G401.6 (cell line): Measurements from ENCODE around the gene ZNF175.

Source experiments
- FAIRE-seq: peaks from 2 replicates; lab custom pipeline; 2012; peaks lifted over from hg19 to GRCh38; lab: Jason Lieb, UNC

The ZNF175 gene

DNA sequence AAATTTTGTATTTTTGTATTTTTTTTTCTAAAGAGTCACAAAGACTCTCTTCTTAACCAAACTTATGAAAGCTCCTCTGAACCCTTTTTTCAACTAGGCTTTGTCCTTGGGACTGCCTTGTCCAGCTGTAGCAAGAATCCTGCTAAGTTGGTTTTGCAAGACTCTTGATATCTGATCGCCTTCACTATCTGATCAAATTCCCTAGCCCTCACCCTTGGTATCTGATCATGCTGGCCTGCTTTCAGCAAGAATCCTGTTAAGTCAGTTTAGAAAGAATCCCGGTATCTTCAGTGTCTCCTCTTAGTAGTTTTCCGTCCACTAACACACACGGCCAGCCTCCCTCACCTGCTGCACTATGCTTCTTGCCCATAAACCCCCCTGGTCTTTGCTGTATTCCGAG, 61.0 kb downstream of the ZNF175 start:
- FAIRE-seq: no peak

DNA sequence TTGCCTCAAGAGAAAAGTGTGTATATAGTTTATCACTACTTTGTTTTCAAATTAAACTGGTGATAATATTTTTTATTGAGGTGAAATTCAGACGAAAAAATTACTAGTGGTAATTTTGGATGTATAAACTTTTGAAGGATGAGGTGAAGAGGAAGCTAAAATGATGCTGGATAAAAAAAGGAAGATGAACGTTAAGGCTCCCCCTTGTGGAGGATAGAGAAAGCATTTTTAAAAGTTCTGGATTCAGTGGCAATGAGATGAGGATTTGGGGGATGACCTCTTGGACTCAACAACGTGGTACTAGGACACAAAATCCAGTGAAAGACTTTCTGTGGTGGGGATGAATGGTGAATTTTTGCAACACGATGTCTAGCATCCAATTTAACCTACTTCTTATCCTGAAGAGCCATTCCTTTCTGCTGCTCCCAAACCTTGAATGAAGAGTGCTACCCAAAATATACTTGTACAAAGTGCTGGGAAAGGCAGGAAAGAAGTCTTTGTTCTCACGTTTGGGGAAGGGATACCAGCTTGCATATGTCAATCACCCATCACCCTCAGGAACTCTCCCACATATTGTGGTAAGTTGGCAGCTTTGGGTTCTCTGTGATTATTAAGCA, 66.4 kb downstream of the ZNF175 start:
- FAIRE-seq: no peak

DNA sequence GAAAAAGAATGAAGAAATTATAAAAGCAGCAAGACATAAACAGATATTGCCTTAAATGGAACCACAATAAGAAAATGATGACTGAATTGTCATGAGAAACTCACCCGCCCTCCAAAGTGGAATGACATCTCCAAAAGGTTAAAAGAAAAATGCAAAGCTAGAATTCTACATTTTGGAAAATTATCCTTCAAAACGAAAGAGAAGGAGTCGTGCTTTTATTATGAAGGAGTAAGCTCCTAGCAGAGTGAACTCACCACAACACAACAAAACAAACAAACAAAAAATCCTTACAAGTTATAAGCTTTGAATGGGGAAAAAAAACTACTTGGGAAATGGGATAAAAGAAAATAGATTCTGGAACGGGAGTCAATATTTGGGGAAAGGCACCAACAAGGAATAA, 68.8 kb downstream of the ZNF175 start:
- FAIRE-seq: no peak

DNA sequence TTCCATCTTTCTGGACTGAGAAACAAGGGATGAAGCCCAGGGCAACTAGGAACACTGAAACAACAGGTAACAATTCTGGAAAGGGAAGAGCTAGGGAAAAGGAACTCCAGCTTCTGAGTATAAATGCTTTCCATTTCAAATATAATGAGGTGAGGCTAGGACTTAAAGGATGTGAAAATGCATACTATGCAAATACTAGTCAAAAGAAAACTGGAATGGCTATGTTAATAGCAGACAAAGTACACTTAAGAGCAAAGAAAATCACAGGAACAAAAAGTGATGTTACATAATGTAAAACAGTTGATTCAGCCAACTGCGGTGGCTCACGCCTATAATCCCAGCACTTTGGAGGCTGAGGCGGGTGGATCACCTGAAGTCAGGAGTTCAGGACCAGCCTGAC, 69.3 kb downstream of the ZNF175 start:
- no peak for FAIRE-seq

DNA sequence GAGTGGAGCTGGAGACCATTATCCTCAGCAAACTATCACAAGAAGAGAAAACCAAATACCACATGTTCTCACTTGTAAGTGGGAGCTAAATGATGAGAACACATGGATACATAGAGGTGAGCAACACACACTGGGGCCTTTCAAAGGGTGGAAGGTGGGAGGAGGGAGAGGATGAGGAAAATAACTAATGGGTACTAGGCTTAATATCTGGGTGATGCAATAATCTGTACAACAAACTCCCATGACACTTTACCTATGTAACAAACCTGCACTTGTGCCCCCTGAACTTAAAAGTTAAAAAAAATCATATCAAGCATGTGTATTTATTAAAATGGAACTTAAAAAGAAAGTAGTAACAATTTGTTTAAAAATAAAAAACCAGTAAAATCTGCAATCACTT, 70.6 kb downstream of the ZNF175 start:
- FAIRE-seq: no peak
